ENCODE measurements around the gene SYNE2. TPM values are rescaled to one million over a fixed set of nuclear protein-coding genes. Genes with fewer than 3 reads are reported as not detected.
"Not testable (repeated sequence)": the region's sequence is repeated elsewhere in the genome, so short reads cannot be mapped to it uniquely, and the experiment has no call there.

SYNE2 gene
- total and polyA plus RNA-seq, 9 donors, result 29.1 to 66.9 (median 50.0) TPM

GRCh38 chr14:64112867-64113678 lies 260.3 kb downstream of the SYNE2 start:
- peak; percentile 49 for DNase-seq
- Histone ChIP-seq H3K9me3 (replicated peaks; ENCODE audit: control insufficient read depth, low read depth, low read length) (no peaks in the 10 kb centered on the region), H3K4me3 (ENCODE audit: low read length) (no peak overlapping the region), H3K36me3 (ENCODE audit: control insufficient read depth, insufficient read depth, low read length) (peaks cover 11% of the 10 kb centered on the region), H3K27me3 (ENCODE audit: control insufficient read depth, insufficient read depth, low read length) (no peaks in the 10 kb centered on the region), H3K4me1 (ENCODE audit: control insufficient read depth, insufficient read depth, low read length) (peaks cover 12% of the 10 kb centered on the region), H3K27ac (ENCODE audit: low read length) (peak overlapping the region; percentile 68)
- WGBS (ENCODE audit: insufficient coverage), result 59% methylated on average over 7 of the region's 17 CpGs

DNA sequence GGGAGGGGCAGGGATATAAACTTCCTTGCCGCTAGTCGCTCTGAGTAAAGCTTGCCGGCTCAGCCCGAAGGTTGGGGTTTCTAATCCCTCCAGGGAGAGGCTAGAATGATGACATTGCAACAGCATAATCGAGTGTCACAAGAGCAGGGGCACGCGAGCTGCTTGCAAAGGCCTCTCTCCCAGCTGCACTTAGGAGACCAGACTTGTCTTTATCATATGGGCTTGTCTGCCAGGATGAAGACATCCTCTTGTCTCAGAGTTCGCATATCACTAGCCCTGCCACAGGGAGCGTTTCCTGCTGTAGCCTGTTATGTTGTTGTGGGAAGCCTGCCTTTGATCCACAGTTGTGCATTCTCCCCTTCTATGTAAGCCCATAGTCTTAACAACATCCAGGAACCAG lies 261.4 kb downstream of the SYNE2 start:
- DNase-seq, result peak; percentile 31
- Histone ChIP-seq H3K27me3 (ENCODE audit: control insufficient read depth, insufficient read depth, low read length) (no peaks in the 10 kb centered on the region), H3K36me3 (ENCODE audit: control insufficient read depth, insufficient read depth, low read length) (peaks cover 8% of the 10 kb centered on the region), H3K4me3 (ENCODE audit: low read length) (no peak overlapping the region), H3K27ac (ENCODE audit: low read length) (peak overlapping the region; percentile 36), H3K9me3 (replicated peaks; ENCODE audit: control insufficient read depth, low read depth, low read length) (no peaks in the 10 kb centered on the region), H3K4me1 (ENCODE audit: control insufficient read depth, insufficient read depth, low read length) (peaks cover 12% of the 10 kb centered on the region)
- WGBS (ENCODE audit: insufficient coverage), result 55% methylated on average over 7 of the region's 9 CpGs

DNA sequence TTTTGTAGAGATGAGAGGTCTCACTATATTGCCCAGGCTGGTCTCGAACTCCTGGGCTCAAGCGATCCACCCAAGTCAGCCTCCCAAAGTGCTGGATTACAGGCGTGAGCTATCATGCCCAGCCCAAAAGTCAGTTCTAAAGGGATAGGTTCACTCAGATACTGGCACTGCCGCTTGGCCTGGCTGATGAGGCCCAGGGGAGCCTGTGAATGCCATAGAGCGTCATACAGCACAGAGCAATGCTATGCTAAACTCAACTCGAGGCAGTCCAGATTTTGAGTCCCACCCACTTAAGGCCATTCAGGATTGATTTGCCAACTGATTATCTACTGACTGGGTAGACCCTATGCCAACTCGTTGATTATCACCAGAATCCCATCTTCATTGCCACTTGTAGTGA lies 262.0 kb downstream of the SYNE2 start:
- Histone ChIP-seq H3K27me3 (ENCODE audit: control insufficient read depth, insufficient read depth, low read length) (no peaks in the 10 kb centered on the region), H3K27ac (ENCODE audit: low read length) (peak overlapping the region; percentile 36), H3K4me3 (ENCODE audit: low read length) (no peak overlapping the region), H3K9me3 (replicated peaks; ENCODE audit: control insufficient read depth, low read depth, low read length) (no peaks in the 10 kb centered on the region), H3K36me3 (ENCODE audit: control insufficient read depth, insufficient read depth, low read length) (peaks cover 5% of the 10 kb centered on the region), H3K4me1 (ENCODE audit: control insufficient read depth, insufficient read depth, low read length) (peaks cover 14% of the 10 kb centered on the region)
- 89% methylated on average over 7 of the region's 7 CpGs for WGBS (ENCODE audit: insufficient coverage)
- no peak for DNase-seq

DNA sequence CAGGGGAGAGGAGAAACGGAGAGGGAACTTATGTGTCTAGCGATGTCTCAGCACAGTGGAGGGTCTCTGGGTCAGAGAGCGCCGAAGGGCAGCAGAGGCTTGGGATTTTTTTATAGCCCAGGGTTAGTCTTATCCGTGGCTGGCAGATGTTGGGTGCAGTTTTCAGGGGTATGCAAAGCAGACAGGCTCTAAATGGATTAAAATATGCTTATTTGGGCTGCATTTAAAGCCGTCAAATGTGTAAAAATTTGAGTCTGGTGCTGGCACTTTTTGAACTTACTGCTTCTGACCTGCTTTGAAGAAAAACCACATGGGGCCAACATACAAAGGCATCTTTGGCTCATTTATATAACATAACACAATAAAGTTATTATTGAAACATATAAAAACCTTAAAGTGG lies 262.6 kb downstream of the SYNE2 start:
- 81% methylated on average over 5 of the region's 6 CpGs for WGBS (ENCODE audit: insufficient coverage)
- H3K4me3 ChIP-seq (ENCODE audit: low read length), result no peak overlapping the region
- peaks cover 14% of the 10 kb centered on the region for H3K4me1 ChIP-seq (ENCODE audit: control insufficient read depth, insufficient read depth, low read length)
- no peaks in the 10 kb centered on the region for H3K27me3 ChIP-seq (ENCODE audit: control insufficient read depth, insufficient read depth, low read length)
- no peak for DNase-seq
- no peak overlapping the region for H3K27ac ChIP-seq (ENCODE audit: low read length)
- H3K9me3 ChIP-seq (replicated peaks; ENCODE audit: control insufficient read depth, low read depth, low read length), result no peaks in the 10 kb centered on the region
- peaks cover 5% of the 10 kb centered on the region for H3K36me3 ChIP-seq (ENCODE audit: control insufficient read depth, insufficient read depth, low read length)

DNA sequence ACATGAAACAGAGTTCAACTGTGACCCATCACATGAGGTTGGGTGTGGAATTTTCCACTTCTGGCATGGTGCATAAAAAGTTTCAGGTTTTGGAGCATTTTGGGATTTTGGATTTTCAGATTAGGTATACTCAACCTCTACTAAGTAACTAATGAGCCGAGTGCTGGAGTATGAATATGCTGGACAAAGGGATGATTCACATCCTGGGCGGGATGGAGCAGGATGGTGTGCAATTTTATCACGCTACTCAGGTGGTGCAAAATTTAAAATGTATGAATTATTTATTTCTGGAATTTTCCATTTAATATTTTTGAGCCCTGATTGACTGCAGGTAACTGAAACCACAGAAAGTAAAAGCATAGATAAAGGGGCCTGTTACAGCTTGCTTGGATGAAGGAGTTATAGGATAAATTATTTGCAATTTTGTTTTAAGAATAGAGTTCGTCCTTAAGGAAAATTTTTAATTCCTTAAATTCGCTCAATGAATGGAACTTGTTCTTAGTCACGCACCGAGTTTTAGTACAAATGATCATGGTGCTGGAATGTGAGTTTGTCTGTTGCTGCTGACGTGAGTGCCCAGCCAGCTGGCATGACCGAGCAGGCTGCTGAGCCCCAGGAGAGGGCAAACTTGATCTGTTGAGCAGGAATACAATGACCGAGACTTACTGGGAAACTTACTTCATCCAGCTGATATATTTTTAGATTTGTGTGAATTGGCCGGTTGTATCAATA lies 265.0 kb downstream of the SYNE2 start:
- Histone ChIP-seq H3K36me3 (ENCODE audit: control insufficient read depth, insufficient read depth, low read length) (peaks cover 19% of the 10 kb centered on the region), H3K4me3 (ENCODE audit: low read length) (no peak overlapping the region), H3K27me3 (ENCODE audit: control insufficient read depth, insufficient read depth, low read length) (no peaks in the 10 kb centered on the region), H3K27ac (ENCODE audit: low read length) (peak overlapping the region; percentile 39), H3K9me3 (replicated peaks; ENCODE audit: control insufficient read depth, low read depth, low read length) (no peaks in the 10 kb centered on the region), H3K4me1 (ENCODE audit: control insufficient read depth, insufficient read depth, low read length) (peaks cover 14% of the 10 kb centered on the region)
- DNase-seq, result peak; percentile 77
- 65% methylated on average over 5 of the region's 11 CpGs for WGBS (ENCODE audit: insufficient coverage)

- not testable (repeated sequence) for H3K4me1 ChIP-seq (ENCODE audit: control insufficient read depth, insufficient read depth, low read length); DNase-seq; H3K9me3 ChIP-seq (replicated peaks; ENCODE audit: control insufficient read depth, low read depth, low read length); H3K27me3 ChIP-seq (ENCODE audit: control insufficient read depth, insufficient read depth, low read length); H3K4me3 ChIP-seq (ENCODE audit: low read length)
- no CpG with 5 or more reads among the region's 7 CpGs for WGBS (ENCODE audit: insufficient coverage)
- Histone ChIP-seq H3K27ac (ENCODE audit: low read length) (peak overlapping the region; percentile 39), H3K36me3 (ENCODE audit: control insufficient read depth, insufficient read depth, low read length) (peaks cover 22% of the 10 kb centered on the region)
Observed at GRCh38 chr14:64118403-64118742, 265.6 kb downstream of the SYNE2 start.

DNA sequence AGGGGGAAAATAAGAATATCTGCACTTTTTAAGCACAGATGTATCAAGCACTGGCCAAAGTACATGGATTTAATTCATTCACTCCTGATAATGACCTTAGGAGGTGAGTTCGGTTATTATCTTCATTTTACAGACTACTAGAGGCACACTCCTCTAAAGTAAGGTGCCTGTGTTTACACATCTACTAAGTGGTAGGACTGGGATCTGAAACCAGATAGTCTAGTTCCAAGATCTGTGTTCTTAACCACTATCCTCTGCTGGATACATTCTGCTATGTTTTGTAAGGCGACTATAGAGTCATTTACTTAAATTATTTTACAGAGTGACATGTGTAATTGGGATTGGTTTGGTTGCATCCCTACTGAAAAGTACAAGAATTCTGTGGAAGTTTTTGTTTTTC lies 266.1 kb downstream of the SYNE2 start:
- no peak for DNase-seq
- H3K4me1 ChIP-seq (ENCODE audit: control insufficient read depth, insufficient read depth, low read length), result peaks cover 8% of the 10 kb centered on the region
- WGBS (ENCODE audit: insufficient coverage), result no CpG with 5 or more reads among the region's 2 CpGs
- H3K27ac ChIP-seq (ENCODE audit: low read length), result no peak overlapping the region
- H3K27me3 ChIP-seq (ENCODE audit: control insufficient read depth, insufficient read depth, low read length), result no peaks in the 10 kb centered on the region
- H3K36me3 ChIP-seq (ENCODE audit: control insufficient read depth, insufficient read depth, low read length), result peaks cover 22% of the 10 kb centered on the region
- no peaks in the 10 kb centered on the region for H3K9me3 ChIP-seq (replicated peaks; ENCODE audit: control insufficient read depth, low read depth, low read length)
- H3K4me3 ChIP-seq (ENCODE audit: low read length), result no peak overlapping the region

- no peak overlapping the region for H3K4me3 ChIP-seq (ENCODE audit: low read length)
- no peak overlapping the region for H3K27ac ChIP-seq (ENCODE audit: low read length)
- WGBS (ENCODE audit: insufficient coverage), result no CpG with 5 or more reads among the region's 2 CpGs
- DNase-seq, result no peak
- H3K9me3 ChIP-seq (replicated peaks; ENCODE audit: control insufficient read depth, low read depth, low read length), result no peaks in the 10 kb centered on the region
- H3K4me1 ChIP-seq (ENCODE audit: control insufficient read depth, insufficient read depth, low read length), result peaks cover 8% of the 10 kb centered on the region
- no peaks in the 10 kb centered on the region for H3K27me3 ChIP-seq (ENCODE audit: control insufficient read depth, insufficient read depth, low read length)
- peaks cover 22% of the 10 kb centered on the region for H3K36me3 ChIP-seq (ENCODE audit: control insufficient read depth, insufficient read depth, low read length)
Observed at GRCh38 chr14:64119500-64119899, 266.7 kb downstream of the SYNE2 start.

GRCh38 chr14:64119980-64120379 lies 267.2 kb downstream of the SYNE2 start:
- no peak for DNase-seq
- Histone ChIP-seq H3K4me3 (ENCODE audit: low read length) (no peak overlapping the region), H3K27ac (ENCODE audit: low read length) (no peak overlapping the region), H3K27me3 (ENCODE audit: control insufficient read depth, insufficient read depth, low read length) (no peaks in the 10 kb centered on the region), H3K36me3 (ENCODE audit: control insufficient read depth, insufficient read depth, low read length) (peaks cover 20% of the 10 kb centered on the region), H3K9me3 (replicated peaks; ENCODE audit: control insufficient read depth, low read depth, low read length) (no peaks in the 10 kb centered on the region), H3K4me1 (ENCODE audit: control insufficient read depth, insufficient read depth, low read length) (peaks cover 5% of the 10 kb centered on the region)

DNA sequence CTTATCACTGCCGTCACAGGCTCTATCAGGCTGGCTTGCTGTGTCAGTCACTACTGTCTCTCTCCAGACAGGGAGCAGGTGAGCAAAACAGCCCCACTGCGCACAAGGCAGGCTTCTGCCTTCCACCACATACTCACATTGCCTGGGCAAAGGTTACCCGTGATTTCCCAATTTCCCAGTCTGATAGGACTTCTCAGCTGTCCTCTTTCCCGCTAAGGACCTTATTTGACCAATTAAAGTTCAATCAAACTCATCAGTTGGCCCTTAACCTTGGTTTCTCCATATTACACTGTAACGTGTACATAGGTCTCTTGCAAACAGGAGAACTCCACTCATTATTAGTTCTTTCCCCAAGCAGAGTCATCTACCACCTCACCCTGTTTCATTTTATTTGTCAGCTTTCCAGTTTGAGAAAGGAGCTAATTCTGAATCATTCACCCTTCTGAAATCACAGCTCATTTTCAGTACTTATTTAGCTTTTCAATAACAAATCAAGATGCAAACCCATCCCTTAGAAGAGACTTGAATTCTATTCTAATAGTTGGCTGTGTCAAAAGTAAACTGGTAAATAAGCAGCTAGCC lies 270.5 kb downstream of the SYNE2 start:
- Histone ChIP-seq H3K27ac (ENCODE audit: low read length) (no peak overlapping the region), H3K36me3 (ENCODE audit: control insufficient read depth, insufficient read depth, low read length) (peaks cover 39% of the 10 kb centered on the region), H3K9me3 (replicated peaks; ENCODE audit: control insufficient read depth, low read depth, low read length) (no peaks in the 10 kb centered on the region), H3K4me3 (ENCODE audit: low read length) (no peak overlapping the region), H3K27me3 (ENCODE audit: control insufficient read depth, insufficient read depth, low read length) (no peaks in the 10 kb centered on the region), H3K4me1 (ENCODE audit: control insufficient read depth, insufficient read depth, low read length) (peaks cover 2% of the 10 kb centered on the region)
- 97% methylated on average over 5 of the region's 5 CpGs for WGBS (ENCODE audit: insufficient coverage)
- no peak for DNase-seq

Data from muscle of leg (tissue), 11 donors.